HCT116 (cell line): ENCODE measurements around the gene RALGPS1. TPM values are rescaled to one million over a fixed set of nuclear protein-coding genes. Genes with fewer than 3 reads are reported as not detected.

Source experiments
- ATAC-seq: fragments of 200-7000 bp; cut with Tn5 transposase; 2 replicates; pipeline ENCODE4 v1.9.1; 2020; ENCODE audit warnings: mild to moderate bottlenecking, moderate library complexity
- BruUV-seq: library from RNA; stranded (reverse); fragments of 400-500 nt; replicated peaks from 2 replicates; lab custom pipeline; 2021; lab: Mats Ljungman, UMichigan
- CTCF ChIA-PET: fragments of 300-600 bp; sonication (Branson Sonifier 250); formaldehyde crosslinking; loops from one replicate; lab custom pipeline; 2021; ENCODE audit warnings: antibody characterized with exemption; lab: Charles Lee
- POLR2A ChIA-PET: fragments of 300-600, 350-600 bp; sonication (Branson Sonifier 250); formaldehyde crosslinking; loops from one replicate; lab custom pipeline; 2021; ENCODE audit warnings: antibody characterized with exemption; lab: Charles Lee
- RAD21 ChIA-PET, 2 experiments: fragments of 300-600 bp; sonication (Branson Sonifier 250); formaldehyde crosslinking; loops; one replicate each; lab custom pipeline; 2023; ENCODE audit warnings: low total read pairs in 2 of 2; ENCODE audit not compliant: uncharacterized antibody in 2 of 2, unreplicated experiment in 2 of 2, low non-redundant PET in 1 of 2; lab: Charles Lee
- DNase-seq: peaks from one replicate; pipeline ENCODE4 v3.0.0-alpha.2; 2010; ENCODE audit warnings: low read depth, low spot score
- H2AFZ ChIP-seq: fragments of 200-600 bp; shearing (Covaris generic), sonication (generic); 2 replicates; pipeline ENCODE4 v1.6.1; 2017; ENCODE audit warnings: low read depth, mixed run types, mixed read lengths, antibody characterized with exemption, low read length; ENCODE audit not compliant: poor library complexity, severe bottlenecking
- H3K27ac ChIP-seq: 2 replicates; pipeline ENCODE4 v1.5.1; 2012; ENCODE audit warnings: low read depth, low read length
- H3K27me3 ChIP-seq: fragments of 200-600 bp; sonication (generic); 2 replicates; pipeline ENCODE4 v1.6.1; 2016; ENCODE audit warnings: mixed run types, low read length, mixed read lengths; ENCODE audit not compliant: insufficient read depth
- H3K36me3 ChIP-seq, 2 experiments: fragments of 200-500 bp in 1 of 2; fragments of 200-600 bp in 1 of 2; sonication (Bioruptor generic) in 1 of 2; sonication (generic) in 1 of 2; 2 replicates each; pipeline versions ENCODE4 v1.5.1 to v1.6.1; 2014 to 2016; ENCODE audit warnings: low read length in 2 of 2, inconsistent platforms in 1 of 2, mixed read lengths in 1 of 2, mixed run types in 1 of 2; ENCODE audit not compliant: insufficient read depth in 2 of 2, control insufficient read depth in 1 of 2
- H3K4me1 ChIP-seq, 2 experiments: fragments of 200-600 bp in 1 of 2; sonication (generic) in 1 of 2; 2 replicates each; pipeline versions ENCODE4 v1.5.1 to v1.6.1; 2012 to 2017; ENCODE audit warnings: low read length in 2 of 2, inconsistent platforms in 1 of 2, mild to moderate bottlenecking in 1 of 2, mixed read lengths in 1 of 2, mixed run types in 1 of 2, moderate library complexity in 1 of 2; ENCODE audit not compliant: insufficient read depth in 2 of 2, control insufficient read depth in 1 of 2
- H3K4me2 ChIP-seq: fragments of 200-600 bp; sonication (generic); 2 replicates; pipeline ENCODE4 v1.6.1; 2017; ENCODE audit warnings: mixed run types, low read length, mixed read lengths
- H3K4me3 ChIP-seq, 2 experiments: fragments of 200-600 bp in 1 of 2; sonication (generic) in 1 of 2; replicated peaks in 1 of 2; 2 replicates each; pipeline ENCODE4 v1.5.1; 2011 to 2016; ENCODE audit warnings: low read length in 2 of 2, control low read depth in 1 of 2, low read depth in 1 of 2, mild to moderate bottlenecking in 1 of 2, mixed read lengths in 1 of 2, mixed run types in 1 of 2
- H3K79me2 ChIP-seq: fragments of 200-600 bp; sonication (generic); 2 replicates; pipeline ENCODE4 v1.6.1; 2017; ENCODE audit warnings: mild to moderate bottlenecking, mixed run types, low read length, moderate library complexity, mixed read lengths; ENCODE audit not compliant: insufficient read depth
- H3K9ac ChIP-seq: fragments of 200-600 bp; sonication (generic); 2 replicates; pipeline ENCODE4 v1.6.1; 2016; ENCODE audit warnings: low read length, mixed read lengths
- H3K9me2 ChIP-seq: fragments of 200-600 bp; sonication (generic), shearing (Covaris generic); 2 replicates; pipeline ENCODE4 v1.6.1; 2017; ENCODE audit warnings: mixed run types, mild to moderate bottlenecking, moderate library complexity; ENCODE audit not compliant: insufficient read depth
- H3K9me3 ChIP-seq, 2 experiments: fragments of 200-500 bp in 1 of 2; fragments of 200-600 bp in 1 of 2; sonication (Bioruptor generic) in 1 of 2; sonication (generic) in 1 of 2; 2 replicates each; pipeline ENCODE4 v1.6.1; 2014 to 2017; ENCODE audit warnings: low read length in 2 of 2, mixed read lengths in 2 of 2, inconsistent platforms in 1 of 2, low read depth in 1 of 2, mild to moderate bottlenecking in 1 of 2, mixed run types in 1 of 2, moderate library complexity in 1 of 2; ENCODE audit not compliant: control insufficient read depth in 1 of 2, insufficient read depth in 1 of 2
- H4K20me1 ChIP-seq: fragments of 200-600 bp; sonication (generic), shearing (Covaris generic); 2 replicates; pipeline ENCODE4 v1.6.1; 2017; ENCODE audit warnings: mixed run types, mild to moderate bottlenecking, moderate library complexity; ENCODE audit not compliant: insufficient read depth
- ATF3 ChIP-seq: IDR thresholded peaks from 2 replicates; pipeline ENCODE4 v1.6.1; 2012
- CBX3 ChIP-seq: IDR thresholded peaks from 2 replicates; pipeline ENCODE4 v1.6.1; 2012; ENCODE audit warnings: low read depth
- CEBPB ChIP-seq: IDR thresholded peaks from 2 replicates; pipeline ENCODE4 v1.6.1; 2012; ENCODE audit warnings: low read depth
- CTCF ChIP-seq, 3 experiments: fragments of 200-600 bp in 1 of 3; sonication (generic) in 1 of 3; IDR thresholded peaks in 2 of 3; conservative IDR thresholded peaks in 1 of 3; 2 replicates each; pipeline ENCODE4 v1.5.1; 2012 to 2017; ENCODE audit warnings: low read depth in 2 of 3, low read length in 2 of 3, antibody characterized with exemption in 1 of 3, borderline replicate concordance in 1 of 3, control low read depth in 1 of 3, mild to moderate bottlenecking in 1 of 3, mixed read lengths in 1 of 3, mixed run types in 1 of 3, moderate library complexity in 1 of 3; ENCODE audit not compliant: insufficient read depth in 1 of 3
- EGR1 ChIP-seq: IDR thresholded peaks from 2 replicates; pipeline ENCODE4 v1.6.1; 2012; ENCODE audit warnings: low read depth
- ELF1 ChIP-seq: IDR thresholded peaks from 2 replicates; pipeline ENCODE4 v1.6.1; 2012; ENCODE audit warnings: low read depth, borderline replicate concordance
- EZH2 ChIP-seq: fragments of 200-600 bp; sonication (generic); IDR thresholded peaks from 2 replicates; pipeline ENCODE4 v1.6.1; 2017; ENCODE audit warnings: antibody characterized with exemption, mixed run types
- EZH2phosphoT487 ChIP-seq: fragments of 200-600 bp; IDR thresholded peaks from 2 replicates; pipeline ENCODE4 v1.6.1; 2018; ENCODE audit warnings: antibody characterized with exemption, borderline replicate concordance
- FOSL1 ChIP-seq: IDR thresholded peaks from 2 replicates; pipeline ENCODE4 v1.6.1; 2012; ENCODE audit warnings: low read depth
- JUND ChIP-seq: IDR thresholded peaks from 2 replicates; pipeline ENCODE4 v1.6.1; 2012
- MAX ChIP-seq: IDR thresholded peaks from 2 replicates; pipeline ENCODE4 v1.6.1; 2012
- POLR2A ChIP-seq: IDR thresholded peaks from 2 replicates; pipeline ENCODE4 v1.7.0; 2011; ENCODE audit warnings: borderline replicate concordance; ENCODE audit not compliant: insufficient read depth, insufficient read length; ENCODE audit errors: extremely low read depth
- RAD21 ChIP-seq: IDR thresholded peaks from 2 replicates; pipeline ENCODE4 v1.6.1; 2012; ENCODE audit warnings: low read depth, mild to moderate bottlenecking
- SP1 ChIP-seq: IDR thresholded peaks from 2 replicates; pipeline ENCODE4 v1.6.1; 2012; ENCODE audit warnings: low read depth
- SRF ChIP-seq: IDR thresholded peaks from 2 replicates; pipeline ENCODE4 v1.6.1; 2012; ENCODE audit warnings: low read depth
- TCF7L2 ChIP-seq: IDR thresholded peaks from 2 replicates; pipeline ENCODE4 v1.7.0; 2011; ENCODE audit warnings: borderline replicate concordance, inconsistent platforms; ENCODE audit not compliant: insufficient read depth, insufficient read length; ENCODE audit errors: extremely low read depth
- YY1 ChIP-seq: IDR thresholded peaks from 2 replicates; pipeline ENCODE4 v1.6.1; 2011; ENCODE audit warnings: low read length, low read depth, moderate library complexity, mild to moderate bottlenecking; ENCODE audit not compliant: insufficient replicate concordance; ENCODE audit errors: extremely low read depth
- ZBTB33 ChIP-seq: IDR thresholded peaks from 2 replicates; pipeline ENCODE4 v1.6.1; 2011; ENCODE audit warnings: mild to moderate bottlenecking, low read length, moderate library complexity; ENCODE audit not compliant: insufficient replicate concordance; ENCODE audit errors: extremely low read depth
- intact Hi-C: fragments of 100-400 bp; cut with micrococcal nuclease; formaldehyde crosslinking; loops from 2 replicates; pipeline ENCODE4 v1.10.0; 2022
- total RNA-seq: library from RNA; stranded (reverse); gene quantifications from one replicate; pipeline ENCODE4 v1.2.1, GENCODE V29; 2021; ENCODE audit not compliant: unreplicated experiment

Gene RALGPS1
- total RNA-seq, 1 experiment from 2014 or later: 7.6 TPM

- H3K4me2 ChIP-seq: peak overlapping the region; percentile 93
- H3K9me3 ChIP-seq: no peaks in the 10 kb centered on the region
- peaks cover 24 to 38% of the 10 kb centered on the region in 2 experiments for H3K4me1 ChIP-seq
- peak overlapping the region; percentile 52 for H3K27ac ChIP-seq
- ChIA-PET CTCF (interaction anchor here (0.7 kb wide), 1 partner anchor 9 kb away, joined by 4 read pairs; no protein-coding TSS in a partner anchor), POLR2A (no interaction called here), RAD21 (no interaction called here)
- BruUV-seq: no TSS peak
- no peaks in the 10 kb centered on the region for H4K20me1 ChIP-seq
- peak overlapping the region; percentile 43 for H3K9ac ChIP-seq
- no peaks in the 10 kb centered on the region for H3K36me3 ChIP-seq
- no peak for TF ChIP-seq ATF3
- TF ChIP-seq TCF7L2: no peak
- no peak for TF ChIP-seq POLR2A
- no peak for TF ChIP-seq MAX
- TF ChIP-seq CEBPB: no peak
- TF ChIP-seq RAD21: no peak
- no peak for TF ChIP-seq CTCF (IDR thresholded peaks at IDR 0.05 in 2 of 3, conservative IDR thresholded peaks at IDR 0.05 in 1 of 3; ENCODE audit: borderline replicate concordance in 1 of 3, insufficient read depth in 1 of 3, low read depth in 2 of 3, low read length in 2 of 3)
- TF ChIP-seq YY1: no peak
- TF ChIP-seq ZBTB33: no peak
- TF ChIP-seq JUND: no peak
- no peak for TF ChIP-seq FOSL1
- no peak for TF ChIP-seq EZH2phosphoT487
- TF ChIP-seq CBX3: no peak
- no peak for TF ChIP-seq EZH2
- TF ChIP-seq SRF: no peak
- no peak for TF ChIP-seq SP1
- no peak for TF ChIP-seq ELF1
- TF ChIP-seq EGR1: no peak
- H3K79me2 ChIP-seq: no peaks in the 10 kb centered on the region
- peak overlapping the region in 1 of 2 experiments; percentile 50; a peak in 2 of 4 replicates for H3K4me3 ChIP-seq
- H3K27me3 ChIP-seq: no peaks in the 10 kb centered on the region
- intact Hi-C loops: no loop called here
- H2AFZ ChIP-seq: peak overlapping the region; percentile 93
- H3K9me2 ChIP-seq: no peaks in the 10 kb centered on the region
- ATAC-seq: no peak; the same call in 1 of the 2 replicates
- no peak for DNase-seq
Measured at GRCh38 chr9:127186806-127187205, 272.2 kb downstream of the RALGPS1 start.
